GM12878 (cell line): Measurements from ENCODE around the gene ZSCAN10. TPM values are rescaled to one million over a fixed set of nuclear protein-coding genes. Genes with fewer than 3 reads are reported as not detected.

Experiments
- ATAC-seq: fragments of 200-7000 bp; cut with Tn5 transposase; 3 replicates; pipeline ENCODE4 v1.9.1; 2020; ENCODE audit warnings: mild to moderate bottlenecking, moderate library complexity
- BruUV-seq: library from RNA; stranded (reverse); fragments of 400-500 nt; replicated peaks from 2 replicates; lab custom pipeline; 2021; lab: Mats Ljungman, UMichigan
- CTCF ChIA-PET: fragments of 300-600 bp; sonication (Branson Sonifier 250); formaldehyde crosslinking; extraction: SDS; loops from one replicate; lab custom pipeline; 2021; ENCODE audit warnings: inconsistent platforms; lab: Yijun Ruan, JAX
- POLR2A ChIA-PET: fragments of 350-600 bp; formaldehyde crosslinking; extraction: SDS; loops from one replicate; lab custom pipeline; 2021; ENCODE audit warnings: inconsistent platforms; lab: Charles Lee
- RAD21 ChIA-PET: fragments of 300-600 bp; sonication (Branson Sonifier 250); formaldehyde crosslinking; loops from one replicate; lab custom pipeline; 2023; ENCODE audit warnings: antibody characterized with exemption; ENCODE audit not compliant: unreplicated experiment; lab: Charles Lee
- SMC1A ChIA-PET: fragments of 300-600 bp; sonication (Branson Sonifier 250); formaldehyde crosslinking; loops from one replicate; lab custom pipeline; 2023; ENCODE audit not compliant: unreplicated experiment, uncharacterized antibody; lab: Charles Lee
- DNase-seq: peaks from one replicate; pipeline ENCODE4 v3.0.0-alpha.2; 2011; ENCODE audit warnings: low read depth, low spot score
- FAIRE-seq: peaks from 3 replicates; lab custom pipeline; 2011; peaks lifted over from hg19 to GRCh38; lab: Jason Lieb, UNC
- H2AFZ ChIP-seq: 2 replicates; pipeline ENCODE4 v1.6.0; 2011; ENCODE audit warnings: low read depth, low read length, control low read depth; ENCODE audit not compliant: control insufficient read depth
- H3K27ac ChIP-seq: 2 replicates; pipeline ENCODE4 v1.5.1; 2011; ENCODE audit warnings: control low read depth; ENCODE audit not compliant: control insufficient read depth, insufficient read depth
- H3K27me3 ChIP-seq, 2 experiments: replicated peaks in 1 of 2; 2 replicates each; pipeline versions ENCODE4 v1.6.0 to v1.6.1; 2011; ENCODE audit warnings: low read length in 1 of 2; ENCODE audit not compliant: control insufficient read depth in 2 of 2, insufficient read depth in 2 of 2
- H3K36me3 ChIP-seq, 2 experiments: 2 replicates each; pipeline ENCODE4 v1.5.1; 2011; ENCODE audit warnings: low read length in 1 of 2; ENCODE audit not compliant: control insufficient read depth in 2 of 2, insufficient read depth in 2 of 2
- H3K4me1 ChIP-seq: 2 replicates; pipeline ENCODE4 v1.6.1; 2011; ENCODE audit warnings: mild to moderate bottlenecking, low read length, moderate library complexity, mixed read lengths; ENCODE audit not compliant: control insufficient read depth, insufficient read depth
- H3K4me2 ChIP-seq: 2 replicates; pipeline ENCODE4 v1.6.0; 2011; ENCODE audit warnings: control low read depth; ENCODE audit not compliant: control insufficient read depth, insufficient read depth
- H3K4me3 ChIP-seq: fragments of 200-600 bp; sonication (generic); 2 replicates; pipeline ENCODE4 v1.5.1; 2016
- H3K79me2 ChIP-seq: 2 replicates; pipeline ENCODE4 v1.6.0; 2011; ENCODE audit warnings: low read length; ENCODE audit not compliant: control insufficient read depth, insufficient read depth
- H3K9ac ChIP-seq: 2 replicates; pipeline ENCODE4 v1.8.0; 2011; ENCODE audit warnings: low read length, control low read depth, mixed read lengths; ENCODE audit not compliant: control insufficient read depth, insufficient read depth
- H3K9me3 ChIP-seq: replicated peaks from 3 replicates; pipeline ENCODE4 v1.5.1; 2011; ENCODE audit warnings: mild to moderate bottlenecking, low read length; ENCODE audit not compliant: control insufficient read depth, insufficient read depth
- H4K20me1 ChIP-seq: 2 replicates; pipeline ENCODE4 v1.6.0; 2011; ENCODE audit not compliant: control insufficient read depth, insufficient read depth
- E2F8 ChIP-seq: fragments of 450-650 bp; IDR thresholded peaks from 2 replicates; pipeline ENCODE4 v1.6.1; 2018; ENCODE audit warnings: mild to moderate bottlenecking, low read depth, moderate library complexity; ENCODE audit not compliant: partially characterized antibody
- EGR1 ChIP-seq, 2 experiments: IDR thresholded peaks; 1 replicate in 1 of 2; 2 replicates in 1 of 2; pipeline ENCODE4 v1.6.1; 2011 to 2012; ENCODE audit warnings: low read depth in 2 of 2, low read length in 2 of 2, borderline replicate concordance in 1 of 2, mild to moderate bottlenecking in 1 of 2, moderate library complexity in 1 of 2
- HCFC1 ChIP-seq: fragments of 150-350 bp; IDR thresholded peaks from 2 replicates; pipeline ENCODE4 v1.6.1; 2014; ENCODE audit warnings: low read length
- KDM1A ChIP-seq: fragments of 200-600 bp; sonication (generic); IDR thresholded peaks from 2 replicates; pipeline ENCODE4 v1.6.1; 2016; ENCODE audit warnings: borderline replicate concordance
- KLF5 ChIP-seq: fragments of 450-650 bp; IDR thresholded peaks from 2 replicates; pipeline ENCODE4 v1.6.1; 2014; ENCODE audit warnings: mild to moderate bottlenecking; ENCODE audit not compliant: partially characterized antibody
- MXI1 ChIP-seq: fragments of 150-350 bp; IDR thresholded peaks from 2 replicates; pipeline ENCODE4 v1.6.1; 2011; ENCODE audit warnings: low read depth, mild to moderate bottlenecking, inconsistent platforms, low read length, improper control_type of control experiment
- NR2C2 ChIP-seq: IDR thresholded peaks from 2 replicates; pipeline ENCODE4 v1.6.1; 2011; ENCODE audit warnings: borderline replicate concordance, low read depth; ENCODE audit not compliant: control insufficient read depth, insufficient read length
- POLR2AphosphoS2 ChIP-seq: IDR thresholded peaks from 2 replicates; pipeline ENCODE4 v1.6.1; 2011; ENCODE audit warnings: low read depth, mild to moderate bottlenecking, low read length, improper control_type of control experiment, moderate library complexity
- SKIL ChIP-seq: fragments of 450-650 bp; IDR thresholded peaks from 2 replicates; pipeline ENCODE4 v1.6.1; 2017; ENCODE audit warnings: mild to moderate bottlenecking, low read depth, inconsistent platforms; ENCODE audit not compliant: poor library complexity, severe bottlenecking
- SMAD1 ChIP-seq: fragments of 450-650 bp; IDR thresholded peaks from 2 replicates; pipeline ENCODE4 v1.6.1; 2018; ENCODE audit warnings: mild to moderate bottlenecking, low read depth; ENCODE audit not compliant: partially characterized antibody
- SRF ChIP-seq, 2 experiments: IDR thresholded peaks; 2 replicates each; pipeline ENCODE4 v1.6.1; 2011; ENCODE audit warnings: low read depth in 2 of 2, low read length in 2 of 2, mild to moderate bottlenecking in 1 of 2, moderate library complexity in 1 of 2
- YBX1 ChIP-seq: fragments of 450-650 bp; IDR thresholded peaks from 2 replicates; pipeline ENCODE4 v1.6.1; 2016; ENCODE audit warnings: antibody characterized with exemption
- WGBS: methylation state at CpG from one replicate; pipeline ENCODE4 v1.1.6; 2016; ENCODE audit warnings: low lambda C conversion rate; ENCODE audit not compliant: insufficient replicate concordance, insufficient coverage; ENCODE audit errors: missing lambda C conversion rate; 5-methylcytosine and 5-hydroxymethylcytosine counted together
- in situ Hi-C: fragments of 300-500 bp; cut with MboI; formaldehyde crosslinking; loops from 9 replicates; pipeline ENCODE4 v1.14.3; 2018; ENCODE audit warnings: mixed read lengths
- intact Hi-C: fragments of 100-400 bp; cut with micrococcal nuclease; formaldehyde crosslinking; loops from one replicate; pipeline ENCODE4 v1.14.2; 2022; ENCODE audit not compliant: unreplicated experiment
- polyA plus RNA-seq, 11 experiments: library from polyadenylated mRNA; depleted of rRNA in 4 of 11; unstranded in 6 of 11; stranded (reverse) in 5 of 11; fragments of >200 nt; fragmentation: Nextera tagmentation in 4 of 11; fragmentation: Illumina TruSeq in 1 of 11; extraction: Ambion mirVana in 4 of 11; extraction: Trizol in 1 of 11; gene quantifications; 1 replicate in 1 of 11; 2 replicates in 10 of 11; pipeline versions ENCODE4 v1.2.1 to v1.2.3, GENCODE V29; 2011 to 2016; ENCODE audit warnings: inconsistent platforms in 2 of 11, missing spikeins in 2 of 11, low read depth in 1 of 11
- total RNA-seq, 4 experiments: library from RNA; depleted of rRNA in 3 of 4; stranded (reverse); fragments of >200 nt in 3 of 4; fragmentation: Illumina TruSeq in 1 of 4; extraction: Trizol in 1 of 4; gene quantifications; 2 replicates each; pipeline versions ENCODE4 v1.2.1 to v1.2.3, GENCODE V29; 2013 to 2021
- TF ChIP-seq, protein P1 (sequence below): fragments of 450-650 bp; IDR thresholded peaks from 2 replicates; pipeline ENCODE4 v1.6.1; 2017; ENCODE audit warnings: borderline replicate concordance

Gene ZSCAN10
- total and polyA plus RNA-seq, 10 of the 15 experiments (the other 5 are each of a cell fraction or from before 2014, with no cell fraction given): 0.06 to 0.33 TPM; not detected in 8

DNA sequence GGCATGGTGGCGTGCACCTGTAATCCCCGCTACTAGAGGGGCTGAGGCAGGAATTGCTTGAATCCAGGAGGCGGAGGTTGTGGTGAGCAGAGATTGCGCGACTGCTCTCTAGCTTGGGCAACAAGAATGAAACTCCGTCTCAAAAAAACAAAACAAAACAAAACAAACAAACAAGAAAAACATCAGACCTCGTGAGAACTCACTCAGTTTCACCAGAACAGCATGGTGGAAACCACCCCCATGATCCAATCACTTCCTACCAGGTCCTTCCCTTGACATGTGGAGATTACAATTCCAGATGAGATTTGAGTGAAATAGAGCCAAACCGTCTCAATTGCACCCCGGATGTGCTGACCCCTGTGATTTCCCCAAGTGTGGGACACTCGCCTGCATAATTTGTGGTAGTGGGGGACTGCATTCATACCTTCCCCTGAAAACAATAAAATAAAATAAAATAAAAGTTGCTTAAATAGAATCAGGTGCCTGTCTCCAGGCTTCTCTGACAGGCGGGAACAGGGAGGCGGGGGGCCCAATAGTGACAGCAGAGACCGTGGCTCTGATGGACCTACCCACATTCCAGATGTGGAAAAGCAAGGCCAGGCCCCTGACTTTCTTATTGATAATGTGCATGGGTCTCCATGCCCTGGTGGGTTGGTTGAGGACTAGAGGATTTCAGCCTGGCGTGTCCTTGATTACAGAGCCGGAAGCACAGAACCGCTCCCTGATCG lies 13.1 kb downstream of the ZSCAN10 start:
- FAIRE-seq (no peak), DNase-seq (no peak), ATAC-seq (no peak)
- ChIA-PET SMC1A (interaction anchor here (1.0 to 1.3 kb wide), 2 partner anchors 10 to 22 kb away, joined by 3 to 8 read pairs; no protein-coding TSS in a partner anchor), POLR2A (no interaction called here), CTCF (interaction anchor here (1.0 to 1.7 kb wide), 4 partner anchors 22 to 54 kb away, joined by 3 to 7 read pairs (median 4); partner anchors contain the start of gene IL32), RAD21 (no interaction called here)
- H4K20me1 ChIP-seq: no peaks in the 10 kb centered on the region
- no peak overlapping the region for H2AFZ ChIP-seq
- in situ Hi-C loops: no loop called here
- no peaks in the 10 kb centered on the region for H3K27me3 ChIP-seq
- peaks cover 1% of the 10 kb centered on the region; the same call in 1 of the 3 replicates for H3K9me3 ChIP-seq
- 66% methylated on average over 17 of the region's 17 CpGs for WGBS
- TF ChIP-seq MXI1: no peak
- TF ChIP-seq NR2C2: no peak
- no peak for TF ChIP-seq EGR1 (IDR thresholded peaks at IDR 0.05; ENCODE audit: borderline replicate concordance in 1 of 2, low read depth in 2 of 2, low read length in 2 of 2)
- no peak for TF ChIP-seq SMAD1
- TF ChIP-seq KLF5: no peak
- no peak for TF ChIP-seq YBX1
- no peak for TF ChIP-seq HCFC1
- TF ChIP-seq E2F8: no peak
- no peak for TF ChIP-seq KDM1A
- TF ChIP-seq SKIL: no peak
- no peak for TF ChIP-seq POLR2AphosphoS2
- no peak for TF ChIP-seq SRF (IDR thresholded peaks at IDR 0.05; ENCODE audit: low read depth in 2 of 2, low read length in 2 of 2)
- TF ChIP-seq, protein P1, sequence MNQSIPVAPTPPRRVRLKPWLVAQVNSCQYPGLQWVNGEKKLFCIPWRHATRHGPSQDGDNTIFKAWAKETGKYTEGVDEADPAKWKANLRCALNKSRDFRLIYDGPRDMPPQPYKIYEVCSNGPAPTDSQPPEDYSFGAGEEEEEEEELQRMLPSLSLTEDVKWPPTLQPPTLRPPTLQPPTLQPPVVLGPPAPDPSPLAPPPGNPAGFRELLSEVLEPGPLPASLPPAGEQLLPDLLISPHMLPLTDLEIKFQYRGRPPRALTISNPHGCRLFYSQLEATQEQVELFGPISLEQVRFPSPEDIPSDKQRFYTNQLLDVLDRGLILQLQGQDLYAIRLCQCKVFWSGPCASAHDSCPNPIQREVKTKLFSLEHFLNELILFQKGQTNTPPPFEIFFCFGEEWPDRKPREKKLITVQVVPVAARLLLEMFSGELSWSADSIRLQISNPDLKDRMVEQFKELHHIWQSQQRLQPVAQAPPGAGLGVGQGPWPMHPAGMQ: no peak
- H3K4me2 ChIP-seq: no peak overlapping the region
- intact Hi-C loops: no loop called here
- BruUV-seq: no TSS peak
- no peaks in the 10 kb centered on the region for H3K36me3 ChIP-seq
- H3K9ac ChIP-seq: no peak overlapping the region
- no peak overlapping the region for H3K4me3 ChIP-seq
- no peaks in the 10 kb centered on the region for H3K4me1 ChIP-seq
- no peak overlapping the region for H3K27ac ChIP-seq
- H3K79me2 ChIP-seq: no peaks in the 10 kb centered on the region
